ENCODE results near the gene HDAC2. TPM values are rescaled to one million over a fixed set of nuclear protein-coding genes. Genes with fewer than 3 reads are reported as not detected.

HDAC2 gene
- total and polyA plus RNA-seq, 2 of the 13 experiments (the other 11 are each of a cell fraction or from before 2014, with no cell fraction given): 99.6 to 114 TPM

- no peaks in the 10 kb centered on the region for H3K79me2 ChIP-seq (ENCODE audit: insufficient read depth, low read length)
- peaks cover 25% of the 10 kb centered on the region for H3K4me1 ChIP-seq (ENCODE audit: insufficient read depth, low read length)
- DNase-seq (ENCODE audit: low spot score): no peak
- H4K20me1 ChIP-seq (ENCODE audit: insufficient read depth, low read length): no peaks in the 10 kb centered on the region
- ChIA-PET CTCF (ENCODE audit: low intra/inter-chr PET ratio, low total read pairs) (no interaction called here), POLR2A (no interaction called here)
- no peak overlapping the region for H3K9ac ChIP-seq (ENCODE audit: insufficient read depth, low read depth, low read length)
- no peak overlapping the region for H3K4me2 ChIP-seq (ENCODE audit: low read depth, low read length)
- H3K4me3 ChIP-seq (replicated peaks in 1 of 3; ENCODE audit: insufficient read depth in 1 of 3, low read depth in 2 of 3, low read length in 3 of 3): no peak overlapping the region
- H2AFZ ChIP-seq (ENCODE audit: low read length): no peak overlapping the region
- TF ChIP-seq SRSF9 (IDR thresholded peaks at IDR 0.05; ENCODE audit: borderline replicate concordance, insufficient read depth, low read depth, low read length, poor library complexity, severe bottlenecking) (no peak), TBL1XR1 (IDR thresholded peaks at IDR 0.05; ENCODE audit: borderline replicate concordance, low read length, partially characterized antibody) (no peak), ZBTB20 (CRISPR knock-in tag; IDR thresholded peaks at IDR 0.05; ENCODE audit: borderline replicate concordance, low read depth) (no peak), ZC3H4 (CRISPR knock-in tag; IDR thresholded peaks at IDR 0.05; ENCODE audit: borderline replicate concordance) (no peak), TBX2 (CRISPR knock-in tag; IDR thresholded peaks at IDR 0.05; ENCODE audit: borderline replicate concordance) (no peak), PRDM15 (CRISPR knock-in tag; IDR thresholded peaks at IDR 0.05) (no peak), CENPT (CRISPR knock-in tag; IDR thresholded peaks at IDR 0.05; ENCODE audit: low read depth) (no peak), NFATC3 (CRISPR knock-in tag; IDR thresholded peaks at IDR 0.05) (no peak), ZNF414 (CRISPR knock-in tag; IDR thresholded peaks at IDR 0.05) (no peak), MED1 (CRISPR knock-in tag; IDR thresholded peaks at IDR 0.05) (no peak), GTF2F1 (IDR thresholded peaks at IDR 0.05; ENCODE audit: low read length) (no peak), ZFP36L2 (CRISPR knock-in tag; IDR thresholded peaks at IDR 0.05) (no peak), ZNF543 (CRISPR knock-in tag; IDR thresholded peaks at IDR 0.05) (no peak), RCOR2 (CRISPR knock-in tag; IDR thresholded peaks at IDR 0.05) (no peak), CCDC6 (CRISPR knock-in tag; IDR thresholded peaks at IDR 0.05) (no peak), ETV5 (CRISPR knock-in tag; IDR thresholded peaks at IDR 0.05; ENCODE audit: borderline replicate concordance) (no peak), FOXA1 (IDR thresholded peaks at IDR 0.05) (no peak), FOXA1 (CRISPR knock-in tag; IDR thresholded peaks at IDR 0.05) (no peak)
- in situ Hi-C loops (cut with HindIII; ENCODE audit: extremely low pct_ligation_motif_present, low pct_unique_long_range_greater_than_20kb) (loop anchor here (25.0 kb wide), 1 partner anchor 1586 kb away; the partner anchor contains the start of gene RFPL4B), intact Hi-C loops (cut with micrococcal nuclease; ENCODE audit: unreplicated experiment) (no loop called here)
- H3K27ac ChIP-seq (ENCODE audit: extremely low read length, insufficient read depth, low read length): no peak overlapping the region
- no peak for ATAC-seq
- no TSS peak for BruUV-seq (replicated peaks)
- FAIRE-seq: no peak
- H3K36me3 ChIP-seq (replicated peaks in 1 of 2; ENCODE audit: control insufficient read depth in 1 of 2, insufficient read depth in 2 of 2, low read length in 2 of 2): no peaks in the 10 kb centered on the region
- H3K9me3 ChIP-seq (ENCODE audit: low read length): no peaks in the 10 kb centered on the region
- no peaks in the 10 kb centered on the region for H3K27me3 ChIP-seq (ENCODE audit: control insufficient read depth in 1 of 2, insufficient read depth in 2 of 2, low read length in 2 of 2)
Observed at GRCh38 chr6:113923526-113923925, 47.4 kb downstream of the HDAC2 start.
